HG02759 (cell line): ENCODE measurements around the gene VSIG2.
A peak's percentile ranks its signal among the peaks of the same experiment; 100 is the strongest.
"Not testable (repeated sequence)": the region's sequence is repeated elsewhere in the genome, so short reads cannot be mapped to it uniquely, and the experiment has no call there.

ENCODE experiments used
- ATAC-seq: cut with Tn5 transposase; IDR thresholded peaks from one replicate; pipeline ENCODE4 v1.9.1; 2021; ENCODE audit warnings: mild to moderate bottlenecking, moderate library complexity; ENCODE audit not compliant: unreplicated experiment

The VSIG2 gene, protein sequence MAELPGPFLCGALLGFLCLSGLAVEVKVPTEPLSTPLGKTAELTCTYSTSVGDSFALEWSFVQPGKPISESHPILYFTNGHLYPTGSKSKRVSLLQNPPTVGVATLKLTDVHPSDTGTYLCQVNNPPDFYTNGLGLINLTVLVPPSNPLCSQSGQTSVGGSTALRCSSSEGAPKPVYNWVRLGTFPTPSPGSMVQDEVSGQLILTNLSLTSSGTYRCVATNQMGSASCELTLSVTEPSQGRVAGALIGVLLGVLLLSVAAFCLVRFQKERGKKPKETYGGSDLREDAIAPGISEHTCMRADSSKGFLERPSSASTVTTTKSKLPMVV

DNA sequence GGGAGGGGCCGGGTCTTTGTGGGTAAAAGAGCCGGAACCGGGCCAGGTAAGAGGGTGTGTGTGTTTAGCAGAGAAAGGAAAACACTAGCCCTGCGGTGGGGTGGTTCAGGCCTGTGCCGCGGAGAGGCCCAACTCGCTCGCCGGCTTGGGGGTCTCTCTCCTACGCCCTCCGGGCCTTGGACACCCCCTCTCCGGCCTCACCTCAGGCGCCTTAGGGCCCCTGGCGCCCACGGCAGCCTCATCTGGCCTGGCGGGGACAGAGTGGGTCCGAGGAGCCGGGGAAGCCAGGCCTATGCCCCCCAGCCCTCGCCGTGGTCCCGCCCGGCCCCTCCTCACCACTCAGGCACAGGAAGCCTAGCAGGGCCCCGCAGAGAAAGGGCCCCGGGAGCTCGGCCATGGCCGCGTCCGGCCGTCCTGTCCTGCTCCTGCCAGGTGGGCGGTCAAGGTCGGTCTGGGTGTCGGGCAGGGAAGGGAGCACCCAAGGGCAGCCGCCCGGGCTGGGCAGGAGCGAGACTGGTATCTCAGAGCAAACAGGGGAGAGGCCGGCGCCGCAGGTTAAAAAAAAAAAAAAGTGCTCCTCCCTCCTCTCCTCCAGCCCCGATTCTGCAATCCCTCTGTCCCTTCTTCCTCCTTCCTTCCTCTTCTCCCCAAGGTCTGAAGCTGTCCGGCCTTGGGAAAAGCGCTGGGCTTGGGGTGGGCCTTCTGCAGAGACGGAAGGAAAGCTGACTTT is at the start of gene VSIG2:
TSS of gene VSIG2 (minus strand) at position 515 of the 730 bp plus-strand sequence. CDS start at position 397, 118 bp downstream.
- ATAC-seq = no peak

DNA sequence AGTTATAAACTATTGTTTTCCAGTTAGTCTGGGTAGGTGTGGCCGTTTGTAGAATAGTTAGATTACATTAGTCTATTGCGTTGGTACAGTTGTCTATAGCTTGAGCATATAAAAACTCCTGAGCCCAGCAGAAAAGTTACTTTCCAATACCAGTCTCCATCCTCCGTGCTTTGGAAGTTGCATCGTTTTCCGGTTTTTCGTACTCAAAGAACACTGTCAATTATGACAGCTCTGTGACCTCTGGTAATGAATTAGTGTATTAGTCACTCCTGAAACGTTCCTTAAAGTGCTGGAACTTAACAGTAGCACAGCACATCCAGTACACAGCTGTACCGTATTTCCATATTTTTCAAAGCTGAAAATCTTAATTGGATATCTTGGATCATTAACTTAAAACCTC is 49.0 kb upstream of the VSIG2 start:
- ATAC-seq = no peak

DNA sequence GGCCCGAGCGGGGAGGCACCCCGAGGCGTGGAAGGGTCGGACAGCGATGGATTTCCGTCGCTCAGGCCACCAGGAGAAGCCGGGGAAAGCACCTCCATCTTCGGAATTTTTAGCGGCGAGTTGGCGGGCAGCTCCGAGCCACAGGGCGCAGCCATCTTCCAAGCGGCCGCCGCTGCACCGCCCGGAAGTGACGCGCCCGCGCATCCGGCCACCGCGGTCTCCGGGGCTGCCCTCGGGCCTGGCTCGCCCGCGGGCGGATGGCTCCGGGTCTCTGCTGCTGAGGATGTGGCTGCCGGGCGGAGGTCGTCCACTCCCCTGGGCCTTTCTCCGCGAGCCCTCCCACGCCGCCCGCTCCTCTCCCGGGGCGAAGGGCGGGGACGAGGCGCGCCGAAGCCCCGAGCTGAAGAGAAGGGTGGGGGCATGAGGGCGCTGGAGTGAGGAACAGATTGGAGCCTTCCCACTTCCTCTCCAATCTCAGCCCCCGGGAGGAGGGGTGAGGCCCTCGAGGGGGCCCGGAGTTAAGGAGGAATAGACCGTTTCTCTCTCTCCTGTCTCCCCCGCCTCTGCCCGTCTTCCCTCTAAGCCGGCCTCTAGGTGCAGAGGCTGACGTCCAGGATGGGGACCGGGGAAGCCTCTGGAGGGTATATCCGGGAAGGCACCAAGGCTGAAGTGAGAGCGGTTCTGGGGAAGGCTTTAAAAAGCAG is 48.3 kb upstream of the VSIG2 start, which contains the start of gene MSANTD2:
TSS of gene MSANTD2 (minus strand) at position 181 of the 704 bp plus-strand sequence. CDS start at position 155, 26 bp downstream.
- peak; percentile 93 for ATAC-seq

DNA sequence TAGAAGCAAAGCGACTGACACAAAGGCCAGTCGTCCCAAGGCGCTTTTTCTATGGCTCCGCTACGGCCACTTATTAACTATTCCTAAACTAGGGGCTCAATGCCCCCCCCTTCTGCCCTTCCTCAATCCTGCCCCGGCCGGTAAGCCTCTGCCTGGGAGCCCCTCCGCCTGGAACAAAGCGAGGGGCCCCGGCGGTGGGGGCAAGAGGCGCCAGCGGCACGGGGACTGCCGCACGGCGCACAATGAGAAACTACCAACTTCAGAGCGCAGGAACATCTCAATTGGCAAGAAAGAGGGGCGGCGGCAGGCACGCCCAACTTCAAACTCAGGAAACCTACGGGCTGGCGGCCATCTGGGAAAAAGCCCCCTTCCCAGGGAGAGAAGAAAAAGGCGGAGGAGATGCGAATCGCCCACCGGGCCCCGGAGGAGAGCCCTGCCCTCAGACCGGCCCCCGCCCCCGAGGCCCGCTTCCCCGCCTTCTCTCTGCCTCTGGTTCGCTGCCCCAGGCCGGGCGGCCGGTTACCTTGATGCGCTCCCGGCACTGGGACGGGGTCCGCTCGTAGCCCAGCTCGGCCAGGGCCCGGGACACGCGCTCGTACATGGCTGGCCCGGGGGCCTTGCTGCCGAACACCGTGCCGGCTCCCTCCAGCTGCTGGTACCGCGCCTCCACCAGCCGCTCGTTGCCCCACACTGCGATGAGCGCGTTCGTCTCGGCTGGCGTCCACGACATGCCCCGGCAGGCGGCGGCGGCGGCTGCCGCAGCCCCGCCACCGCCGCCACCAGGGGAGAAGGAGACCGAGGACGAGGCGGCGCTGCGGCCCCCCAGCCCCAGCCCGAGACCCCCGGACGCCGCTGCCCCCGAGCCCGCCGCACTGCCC is 47.5 kb upstream of the VSIG2 start:
- ATAC-seq = peak; percentile 42

DNA sequence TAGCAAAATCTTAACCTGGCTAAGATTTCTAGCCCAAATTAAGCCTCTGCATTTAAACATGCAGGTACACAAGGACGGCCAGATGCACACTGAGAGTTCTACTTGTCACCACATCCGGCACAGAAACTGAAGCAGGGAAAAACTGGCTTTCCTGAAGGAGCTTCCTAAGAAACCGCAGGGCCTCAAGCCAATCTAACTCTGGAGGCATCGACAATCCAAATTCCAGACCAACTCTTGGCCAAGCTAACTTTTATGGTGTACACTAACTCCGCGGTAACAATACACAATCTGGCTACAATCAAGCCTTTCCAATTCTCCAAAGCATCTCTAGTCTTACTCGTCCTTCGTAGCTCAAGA is 46.9 kb upstream of the VSIG2 start:
- no peak for ATAC-seq

DNA sequence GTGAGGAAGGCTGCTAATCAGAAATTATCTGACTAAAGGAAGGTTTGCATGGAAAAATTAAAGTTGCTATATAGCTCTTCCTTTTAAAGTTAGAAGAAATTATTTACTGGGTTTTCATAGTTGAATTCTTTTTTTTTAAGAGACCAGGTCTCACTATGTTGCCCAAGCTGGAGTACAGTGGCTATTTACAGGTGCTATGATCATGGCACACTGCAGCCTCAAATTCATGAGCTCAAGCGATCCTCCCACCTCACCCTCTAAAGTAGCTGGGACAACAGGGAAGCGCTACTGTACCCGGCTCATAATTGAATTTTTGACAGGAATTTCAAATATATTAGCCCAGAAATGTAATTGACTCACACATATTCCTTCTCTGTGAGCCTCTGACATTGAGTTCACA is 44.3 kb upstream of the VSIG2 start:
- no peak for ATAC-seq

DNA sequence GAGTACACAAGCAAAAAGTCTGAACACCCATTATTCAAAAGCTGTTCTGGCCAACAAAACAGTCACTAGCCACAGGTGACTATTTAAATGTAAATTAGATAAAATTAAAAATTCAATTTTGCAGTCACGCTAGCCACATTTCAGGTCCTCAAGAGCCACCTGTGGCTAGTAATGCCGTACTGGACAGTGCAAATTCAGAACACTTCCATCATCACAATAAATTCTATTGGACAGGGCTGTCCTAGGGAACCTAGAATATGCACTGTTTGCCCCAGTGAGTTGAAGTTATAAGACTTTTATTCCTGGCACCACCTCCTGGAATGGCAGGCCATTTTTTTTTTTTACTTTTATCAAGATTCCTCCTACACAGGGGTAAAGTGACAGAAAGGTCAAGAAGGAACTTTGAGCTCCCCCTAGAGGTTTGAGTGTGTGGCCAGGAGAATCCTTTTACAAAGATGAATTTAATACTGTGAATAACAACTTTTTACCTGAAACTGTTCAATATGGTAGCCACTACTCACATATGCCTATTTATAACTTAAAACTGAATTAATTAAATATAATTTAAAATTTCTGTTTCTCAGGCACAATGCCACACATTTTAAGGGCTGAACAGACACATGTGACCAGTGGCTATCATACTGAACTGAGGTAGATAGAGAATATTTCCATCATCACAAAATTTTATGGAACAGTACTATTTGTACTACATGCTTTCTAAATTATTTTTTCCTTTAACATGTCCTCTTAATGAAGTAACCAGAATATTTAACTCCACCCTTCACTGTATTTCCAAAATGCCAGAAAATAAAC is 41.6 kb upstream of the VSIG2 start:
- peak; percentile 48 for ATAC-seq

DNA sequence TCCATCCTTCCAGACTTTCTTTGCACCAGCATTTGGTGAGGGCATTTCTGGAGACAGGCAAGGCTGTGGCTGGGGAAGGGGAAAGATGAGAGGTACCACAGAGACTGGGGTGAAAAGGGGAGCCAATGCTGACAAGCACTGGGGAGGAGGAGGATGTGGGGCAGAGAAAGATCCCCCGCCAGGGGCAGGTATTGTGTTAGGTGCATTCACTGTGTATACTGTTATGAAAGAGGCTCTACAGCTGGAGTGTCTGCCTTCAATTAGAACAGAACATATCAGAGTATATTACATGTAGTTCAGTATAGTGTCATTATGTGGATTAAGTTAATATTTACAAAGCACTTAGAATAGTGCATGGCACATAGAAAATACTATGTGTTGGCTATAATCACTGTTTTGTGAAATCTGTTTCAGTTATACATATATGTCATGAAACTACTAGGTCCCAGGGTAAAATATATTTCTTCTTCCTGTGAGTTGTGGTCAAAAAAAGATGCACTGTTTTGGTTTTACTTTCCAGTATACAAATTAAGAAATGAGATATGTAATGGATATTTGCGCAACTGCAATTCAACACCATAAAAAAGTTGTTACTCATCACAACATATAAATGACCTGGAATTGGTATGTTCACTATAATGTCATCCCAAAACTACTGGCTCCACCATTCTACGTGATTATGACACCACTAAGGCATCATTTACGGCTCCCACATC is 39.7 kb upstream of the VSIG2 start:
- peak; percentile 71 for ATAC-seq

DNA sequence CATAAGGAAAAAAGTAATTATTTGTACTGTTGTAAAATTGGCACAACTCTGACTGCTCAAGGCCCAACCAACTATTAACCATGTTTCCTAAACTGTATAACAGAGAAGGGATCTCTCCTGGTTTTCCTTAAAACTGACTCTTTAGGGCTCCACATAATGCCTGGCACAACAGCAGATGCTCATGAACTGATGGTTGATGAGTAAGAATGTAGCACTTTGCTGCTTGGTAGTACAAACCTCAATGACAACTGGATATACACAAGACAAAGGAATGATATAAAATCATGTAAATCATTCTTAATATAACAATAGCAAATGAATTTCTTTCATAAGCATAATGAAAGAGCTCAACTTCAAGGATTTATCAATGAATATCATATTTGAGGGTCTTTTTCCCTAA is 36.5 kb upstream of the VSIG2 start:
- no peak for ATAC-seq

DNA sequence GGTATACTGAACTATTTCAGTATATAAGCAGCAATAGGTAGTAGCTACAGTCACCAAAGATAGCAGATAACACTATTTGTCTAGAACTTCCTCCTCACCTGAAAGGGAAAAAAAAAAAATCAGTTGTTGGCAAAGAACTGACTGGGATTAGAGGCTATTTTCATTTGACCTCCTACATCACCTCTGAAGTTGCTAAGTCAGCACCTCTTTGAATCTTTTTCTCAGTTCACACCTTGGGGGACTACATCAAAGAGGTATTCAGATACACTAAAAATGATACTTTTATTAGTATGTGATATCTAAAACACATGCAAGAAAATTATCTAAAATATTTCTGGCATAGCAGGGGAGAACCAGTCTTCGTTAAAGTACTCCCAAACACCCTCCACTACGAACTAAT is 32.0 kb upstream of the VSIG2 start:
- ATAC-seq = no peak

DNA sequence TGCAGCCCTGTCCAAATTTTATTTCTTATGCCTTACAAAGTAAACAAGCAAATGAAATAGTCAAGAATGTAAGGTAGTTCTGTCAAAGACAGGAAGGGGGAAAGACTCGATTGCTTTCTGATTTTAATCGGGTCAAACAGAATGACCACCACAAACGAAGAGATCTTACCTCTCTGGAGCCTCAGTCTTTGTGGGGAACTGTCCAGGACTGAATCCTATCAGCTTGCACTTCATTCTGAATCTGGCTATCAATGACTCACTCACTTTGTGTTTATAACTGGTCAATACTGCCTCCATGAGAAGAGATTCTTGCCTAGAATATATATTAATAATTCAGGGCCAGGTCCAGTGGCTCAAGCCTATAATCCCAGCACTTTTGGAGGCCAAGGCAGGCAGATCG is 30.9 kb upstream of the VSIG2 start:
- no peak for ATAC-seq

DNA sequence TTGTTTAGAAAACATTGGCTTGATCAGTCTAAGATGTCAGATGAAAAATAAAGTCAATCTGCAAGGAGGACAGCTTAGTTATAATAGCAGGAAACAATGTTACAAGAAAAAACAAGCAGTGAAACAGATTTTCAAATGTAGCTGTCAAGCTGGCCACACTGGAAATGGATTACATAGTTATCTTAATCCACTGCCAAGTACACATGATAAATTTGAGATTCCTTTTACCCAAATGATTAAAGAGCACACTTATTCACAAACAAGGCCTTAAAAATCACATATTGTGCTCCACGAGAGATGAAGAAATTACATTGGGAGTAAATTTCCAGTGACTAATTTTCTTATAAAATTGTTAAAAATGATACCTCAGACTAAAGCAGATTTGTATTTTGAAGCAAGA is 27.5 kb upstream of the VSIG2 start:
- ATAC-seq = no peak

DNA sequence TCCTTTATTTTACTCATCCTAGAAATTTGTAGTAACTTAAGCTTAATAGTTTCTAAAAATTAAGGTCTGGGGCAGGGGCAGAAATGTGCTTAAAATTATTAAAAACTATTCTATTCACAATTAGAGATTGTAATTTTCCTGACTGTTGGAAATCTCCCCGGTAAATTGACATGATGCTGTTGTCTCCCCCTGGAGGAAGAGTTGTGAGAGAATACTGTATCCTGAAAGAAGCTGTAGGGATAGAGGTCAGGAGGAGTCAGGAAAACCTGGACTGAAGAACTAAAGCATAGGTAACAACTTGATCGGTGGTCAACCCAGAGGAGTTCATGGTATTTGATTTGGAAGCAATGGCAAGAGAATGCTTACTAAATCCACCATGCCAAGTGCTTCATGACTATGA is 26.2 kb upstream of the VSIG2 start:
- ATAC-seq = no peak

DNA sequence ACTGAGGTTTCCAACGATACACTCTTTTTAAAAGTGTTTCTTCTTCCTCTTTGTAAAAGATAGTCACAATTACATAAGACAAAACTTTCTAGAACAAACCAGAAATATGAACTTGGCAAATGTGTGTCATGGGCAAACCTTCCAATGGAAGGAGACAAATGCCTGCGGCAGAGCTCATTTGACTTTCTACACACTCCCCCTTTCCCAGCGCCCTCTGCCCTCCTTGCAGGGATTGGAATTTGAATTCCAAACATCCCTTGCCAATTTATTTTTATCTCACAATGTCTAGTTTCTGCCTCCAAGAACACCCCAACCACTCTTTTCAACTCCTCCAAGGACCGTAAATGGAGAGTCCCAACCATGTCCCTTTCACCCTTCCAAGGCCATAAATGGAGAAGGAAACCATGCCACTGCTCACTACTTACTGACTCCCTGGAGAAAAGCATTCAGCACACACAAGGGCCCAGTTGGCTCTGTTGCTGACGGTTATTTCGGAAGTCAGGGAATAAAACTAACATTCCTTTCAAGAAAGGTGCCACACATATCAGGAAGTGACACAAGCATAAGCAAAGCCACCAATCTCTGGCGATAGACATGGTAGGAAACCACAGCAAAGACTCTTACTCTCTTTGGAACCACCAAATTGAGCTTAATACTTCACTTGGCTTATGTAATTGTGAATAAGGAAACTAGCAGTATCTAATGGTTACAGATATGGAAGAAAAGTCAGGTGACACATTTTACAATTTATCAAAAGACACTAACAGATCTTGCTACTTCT is 25.0 kb upstream of the VSIG2 start:
- ATAC-seq = no peak

DNA sequence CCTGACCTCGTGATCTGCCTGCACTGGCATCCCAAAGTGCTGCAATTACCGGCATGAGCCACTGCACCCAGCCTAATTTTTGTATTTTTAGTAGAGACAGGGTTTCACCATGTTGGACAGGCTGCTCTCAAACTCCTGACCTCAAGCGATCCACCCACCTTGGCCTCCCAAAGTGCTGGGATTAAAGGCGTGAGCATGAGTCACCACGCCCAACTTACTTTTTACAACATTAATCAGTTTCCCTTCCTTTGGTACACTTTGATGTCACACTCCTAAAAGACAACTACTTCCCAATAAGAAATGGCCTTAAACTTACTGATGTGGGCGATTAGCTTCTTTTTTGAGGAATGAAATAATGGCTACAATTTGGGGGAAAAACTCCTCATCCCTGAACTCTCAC is 18.9 kb upstream of the VSIG2 start:
- not testable (repeated sequence) for ATAC-seq

DNA sequence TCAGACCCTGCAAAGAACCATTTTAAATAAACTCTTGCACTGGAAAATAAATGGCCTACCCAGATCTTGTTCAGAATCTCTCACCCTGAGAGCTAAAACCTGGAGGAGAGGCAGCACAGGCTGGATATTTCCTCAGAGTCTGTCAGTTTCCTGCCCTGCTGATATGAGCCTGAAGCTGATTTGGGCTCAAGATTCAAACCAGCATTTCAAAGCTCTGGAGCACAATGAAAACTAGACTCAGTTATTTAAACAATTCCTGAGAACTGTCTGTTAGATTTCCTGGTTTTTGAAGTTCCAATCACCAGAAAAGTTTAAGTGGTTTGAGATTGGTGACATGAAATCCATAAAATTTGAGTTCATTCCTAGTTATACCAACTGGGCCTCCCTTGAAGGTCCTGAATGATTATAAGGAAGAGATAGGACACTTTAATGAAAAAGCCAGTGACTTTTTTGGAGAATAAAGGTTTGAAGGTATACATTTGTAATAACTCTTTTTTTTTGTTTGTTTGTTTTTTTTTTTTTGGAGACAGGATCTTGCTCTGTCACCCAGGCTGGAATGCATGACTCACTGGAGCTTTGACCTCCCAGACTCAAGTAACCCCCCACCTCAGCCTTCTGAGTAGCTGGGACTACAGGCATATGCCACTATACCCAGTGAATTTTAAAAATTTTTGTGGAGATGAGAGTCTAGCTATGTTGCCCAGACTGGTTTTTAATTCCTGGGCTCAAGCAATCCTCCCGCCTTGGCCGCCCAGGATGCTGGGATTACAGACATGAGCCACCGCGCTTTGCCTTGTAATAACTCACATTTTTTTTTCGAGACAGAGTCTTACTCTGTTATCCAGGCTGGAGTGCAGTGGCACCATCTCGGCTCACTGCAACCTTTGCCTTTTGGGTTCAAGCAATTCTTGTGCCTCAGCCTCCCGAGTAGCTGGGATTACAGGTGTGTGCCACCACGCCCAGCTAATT is 18.0 kb upstream of the VSIG2 start:
- no peak for ATAC-seq

DNA sequence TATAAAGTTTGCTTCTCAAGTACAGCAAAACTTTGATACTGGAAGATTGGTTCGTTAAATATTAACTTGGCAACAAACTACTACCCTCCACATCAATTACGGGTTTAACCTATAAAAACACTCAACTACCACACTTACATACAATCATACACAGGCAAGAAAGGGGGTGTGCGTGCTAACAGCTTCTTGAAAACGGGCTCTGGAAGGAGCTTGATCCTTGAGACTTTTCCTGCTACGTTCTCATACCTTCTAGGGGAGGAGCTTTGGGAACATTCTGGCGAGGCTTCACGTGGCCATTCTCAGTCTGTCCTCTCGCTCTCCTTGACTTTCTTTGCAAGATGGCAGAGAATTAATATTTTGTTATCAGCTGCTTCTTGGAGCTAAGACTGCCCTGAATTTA is 16.9 kb upstream of the VSIG2 start:
- no peak for ATAC-seq
